IMR-90 (cell line): ENCODE results near the gene BPI. TPM values are rescaled to one million over a fixed set of nuclear protein-coding genes. Genes with fewer than 3 reads are reported as not detected.
A peak's percentile ranks its signal among the peaks of the same experiment; 100 is the strongest.

Source experiments
- ATAC-seq: fragments of 200-7000 bp; cut with Tn5 transposase; 2 replicates; pipeline ENCODE4 v1.9.1; 2020; ENCODE audit warnings: low read depth, mild to moderate bottlenecking, moderate library complexity
- BruUV-seq: library from RNA; stranded (reverse); fragments of 400-500 nt; replicated peaks from 2 replicates; lab custom pipeline; 2021; lab: Mats Ljungman, UMichigan
- CTCF ChIA-PET: fragments of 300-600 bp; formaldehyde crosslinking; extraction: SDS; loops from one replicate; lab custom pipeline; 2021; ENCODE audit warnings: antibody characterized with exemption; lab: Yijun Ruan, JAX
- POLR2A ChIA-PET: fragments of 300-600 bp; sonication (Branson Sonifier 250); formaldehyde crosslinking; loops from one replicate; lab custom pipeline; 2022; ENCODE audit warnings: antibody characterized with exemption; ENCODE audit not compliant: unreplicated experiment; lab: Charles Lee
- DNase-seq: peaks from one replicate; pipeline ENCODE4 v3.0.0; 2013
- H2AFZ ChIP-seq: replicated peaks from 2 replicates; pipeline ENCODE3; 2013; ENCODE audit warnings: low read length, mild to moderate bottlenecking; ENCODE audit not compliant: poor library complexity
- H2AK5ac ChIP-seq: 2 replicates; pipeline ENCODE4 v1.6.1; 2013; ENCODE audit warnings: low read depth, low read length, inconsistent platforms
- H2AK9ac ChIP-seq: replicated peaks from 2 replicates; pipeline ENCODE3; 2013; ENCODE audit warnings: mild to moderate bottlenecking, low read depth, low read length, moderate library complexity; ENCODE audit not compliant: poor library complexity
- H2BK120ac ChIP-seq: 2 replicates; pipeline ENCODE4 v1.6.1; 2013; ENCODE audit warnings: low read depth, low read length, inconsistent platforms
- H2BK15ac ChIP-seq: 3 replicates; pipeline ENCODE4 v1.6.1; 2013; ENCODE audit warnings: low read depth, low read length, inconsistent platforms
- H2BK20ac ChIP-seq: 2 replicates; pipeline ENCODE4 v1.6.1; 2013; ENCODE audit warnings: low read depth, mild to moderate bottlenecking, inconsistent platforms, low read length, moderate library complexity
- H2BK5ac ChIP-seq: 2 replicates; pipeline ENCODE4 v1.6.1; 2013; ENCODE audit warnings: mild to moderate bottlenecking, low read depth, low read length, inconsistent platforms; ENCODE audit not compliant: poor library complexity, severe bottlenecking
- H3K14ac ChIP-seq: replicated peaks from 2 replicates; pipeline ENCODE4 v1.6.1; 2013; ENCODE audit warnings: low read depth, low read length, inconsistent platforms
- H3K18ac ChIP-seq: 2 replicates; pipeline ENCODE4 v1.6.1; 2013; ENCODE audit warnings: low read depth, low read length, control low read depth
- H3K23ac ChIP-seq: 2 replicates; pipeline ENCODE4 v1.6.1; 2013; ENCODE audit warnings: low read depth, low read length, inconsistent platforms
- H3K27ac ChIP-seq: 2 replicates; pipeline ENCODE4 v1.5.1; 2013; ENCODE audit warnings: mild to moderate bottlenecking, control low read depth, low read length; ENCODE audit not compliant: insufficient read depth
- H3K27me3 ChIP-seq: 2 replicates; pipeline ENCODE4 v1.6.1; 2013; ENCODE audit warnings: low read length; ENCODE audit not compliant: control insufficient read depth, insufficient read depth
- H3K36me3 ChIP-seq: 2 replicates; pipeline ENCODE4 v1.6.1; 2013; ENCODE audit warnings: low read length, mixed read lengths; ENCODE audit not compliant: control insufficient read depth, insufficient read depth
- H3K4ac ChIP-seq: 2 replicates; pipeline ENCODE4 v1.6.1; 2013; ENCODE audit warnings: low read depth, low read length, inconsistent platforms
- H3K4me1 ChIP-seq: 2 replicates; pipeline ENCODE4 v1.6.1; 2013; ENCODE audit warnings: low read length, mixed read lengths; ENCODE audit not compliant: control insufficient read depth, insufficient read depth
- H3K4me2 ChIP-seq: 2 replicates; pipeline ENCODE4 v1.6.1; 2013; ENCODE audit warnings: low read depth, mild to moderate bottlenecking, control low read depth, low read length, moderate library complexity
- H3K4me3 ChIP-seq: 2 replicates; pipeline ENCODE4 v1.5.1; 2013; ENCODE audit warnings: low read depth, mild to moderate bottlenecking, control low read depth, low read length, moderate library complexity; ENCODE audit not compliant: insufficient read depth
- H3K56ac ChIP-seq: 2 replicates; pipeline ENCODE4 v1.6.1; 2013; ENCODE audit warnings: low read length, inconsistent platforms; ENCODE audit not compliant: insufficient read depth; ENCODE audit errors: extremely low read depth
- H3K79me1 ChIP-seq, 2 experiments: 2 replicates each; pipeline ENCODE4 v1.6.1; 2013; ENCODE audit warnings: low read length in 2 of 2, inconsistent platforms in 1 of 2, low read depth in 1 of 2
- H3K9ac ChIP-seq: 2 replicates; pipeline ENCODE4 v1.6.1; 2013; ENCODE audit warnings: low read depth, low read length, control low read depth
- H3K9me1 ChIP-seq: 2 replicates; pipeline ENCODE4 v1.6.1; 2013; ENCODE audit warnings: low read length, inconsistent platforms; ENCODE audit not compliant: insufficient read depth
- H3K9me3 ChIP-seq: 2 replicates; pipeline ENCODE4 v1.6.1; 2013; ENCODE audit warnings: low read length; ENCODE audit not compliant: control insufficient read depth, insufficient read depth
- H4K20me1 ChIP-seq: 2 replicates; pipeline ENCODE4 v1.6.1; 2013; ENCODE audit warnings: low read length, inconsistent platforms; ENCODE audit not compliant: insufficient read depth
- H4K5ac ChIP-seq: 2 replicates; pipeline ENCODE4 v1.6.1; 2013; ENCODE audit warnings: mild to moderate bottlenecking, low read depth, low read length, control low read depth
- H4K8ac ChIP-seq, 2 experiments: 2 replicates each; pipeline ENCODE4 v1.6.1; 2013; ENCODE audit warnings: low read depth in 2 of 2, low read length in 2 of 2, control low read depth in 1 of 2, inconsistent platforms in 1 of 2
- H4K91ac ChIP-seq: 2 replicates; pipeline ENCODE4 v1.6.1; 2013; ENCODE audit warnings: low read depth, low read length, inconsistent platforms; ENCODE audit not compliant: insufficient read depth
- CTCF ChIP-seq: conservative IDR thresholded peaks from 2 replicates; pipeline ENCODE4 v1.5.1; 2012; ENCODE audit warnings: mild to moderate bottlenecking, low read depth, low read length, improper control_type of control experiment
- RFX5 ChIP-seq: IDR thresholded peaks from 2 replicates; pipeline ENCODE4 v1.8.0; 2012; ENCODE audit warnings: low read depth, mild to moderate bottlenecking, low read length, moderate library complexity
- WGBS, 2 experiments: methylation state at CpG; one replicate each; pipeline versions ENCODE4 v1.1.5 to v1.1.7; 2013; ENCODE audit warnings: missing lambda C conversion rate in 2 of 2; ENCODE audit not compliant: insufficient read length in 1 of 2; ENCODE audit errors: extremely low coverage in 2 of 2; 5-methylcytosine and 5-hydroxymethylcytosine counted together
- dilution Hi-C: fragments of 300-500 bp; cut with HindIII; formaldehyde crosslinking; loops from one replicate; pipeline ENCODE4 v1.14.3; 2018; ENCODE audit warnings: low sequenced_read_pairs; ENCODE audit not compliant: unreplicated experiment
- in situ Hi-C: fragments of 300-500 bp; cut with MboI; formaldehyde crosslinking; loops from 3 replicates; pipeline ENCODE4 v1.14.3; 2019; ENCODE audit warnings: low sequenced_read_pairs, inconsistent platforms, mixed read lengths
- intact Hi-C: fragments of 100-400 bp; cut with micrococcal nuclease; formaldehyde crosslinking; loops from 2 replicates; pipeline ENCODE4 v1.10.0; 2022
- polyA plus RNA-seq, 3 experiments: library from polyadenylated mRNA; depleted of rRNA; stranded (reverse); fragments of >200 nt; gene quantifications; 2 replicates each; pipeline ENCODE4 v1.2.3, GENCODE V29; 2012; ENCODE audit warnings: low replicate concordance in 1 of 3
- total RNA-seq: library from RNA; depleted of rRNA; stranded (reverse); fragments of >200 nt; gene quantifications from 2 replicates; pipeline ENCODE4 v1.2.3, GENCODE V29; 2012

BPI gene
- total and polyA plus RNA-seq, 2 of the 4 experiments (the other 2 are of a cell fraction) = 0.05 TPM; not detected in 1

GRCh38 chr20:38277691-38278090, 26.3 kb upstream of the BPI start:
- intact Hi-C loops (no loop called here), dilution Hi-C loops (no loop called here)
- POLR2A ChIA-PET = no interaction called here

More at GRCh38 chr20:38277691-38278090, 26.3 kb upstream of the BPI start:
- Histone ChIP-seq H2AK9ac (no peak overlapping the region), H4K8ac (peak overlapping the region; percentile 79 to 80), H2BK5ac (peak overlapping the region; percentile 93), H2BK15ac (peak overlapping the region; percentile 88; the same call in 2 of the 3 replicates), H2BK120ac (peak overlapping the region; percentile 96), H3K27ac (peak overlapping the region; percentile 68), H3K4ac (peak overlapping the region; percentile 98), H3K56ac (peak overlapping the region; percentile 9; the same call in 1 of the 2 replicates), H4K20me1 (no peaks in the 10 kb centered on the region; the same call in 1 of the 2 replicates), H3K14ac (peak overlapping the region; percentile 90), H4K91ac (peak overlapping the region; percentile 86), H3K23ac (peak overlapping the region; percentile 73), H4K5ac (peak overlapping the region; percentile 83), H3K9me3 (no peaks in the 10 kb centered on the region), H3K79me1 (no peaks in the 10 kb centered on the region), H3K4me3 (no peak overlapping the region), H3K4me1 (peaks cover 41% of the 10 kb centered on the region), H3K9me1 (peaks cover 21% of the 10 kb centered on the region), H3K36me3 (no peaks in the 10 kb centered on the region), H3K18ac (peak overlapping the region; percentile 87), H3K27me3 (no peaks in the 10 kb centered on the region), H3K9ac (peak overlapping the region; percentile 15; the same call in 1 of the 2 replicates), H2AK5ac (peak overlapping the region; percentile 79), H3K4me2 (no peak overlapping the region), H2AFZ (peak overlapping the region; percentile 48), H2BK20ac (peak overlapping the region; percentile 99)
- in situ Hi-C loops = no loop called here
- WGBS, 2 experiments = no CpG with 5 or more reads among the region's 2 CpGs
- ATAC-seq (no peak), DNase-seq (no peak)
- BruUV-seq = no TSS peak
- CTCF ChIA-PET = no interaction called here
- TF ChIP-seq RFX5 (no peak), CTCF (no peak)
